Measurements from ENCODE around the gene CSRP1. TPM values are rescaled to one million over a fixed set of nuclear protein-coding genes. Genes with fewer than 3 reads are reported as not detected.
A peak's percentile ranks its signal among the peaks of the same experiment; 100 is the strongest.

The CSRP1 gene
- total and polyA plus RNA-seq, 2 of the 13 experiments (the other 11 are each of a cell fraction or from before 2014, with no cell fraction given): 17.7 to 68.9 TPM

DNA sequence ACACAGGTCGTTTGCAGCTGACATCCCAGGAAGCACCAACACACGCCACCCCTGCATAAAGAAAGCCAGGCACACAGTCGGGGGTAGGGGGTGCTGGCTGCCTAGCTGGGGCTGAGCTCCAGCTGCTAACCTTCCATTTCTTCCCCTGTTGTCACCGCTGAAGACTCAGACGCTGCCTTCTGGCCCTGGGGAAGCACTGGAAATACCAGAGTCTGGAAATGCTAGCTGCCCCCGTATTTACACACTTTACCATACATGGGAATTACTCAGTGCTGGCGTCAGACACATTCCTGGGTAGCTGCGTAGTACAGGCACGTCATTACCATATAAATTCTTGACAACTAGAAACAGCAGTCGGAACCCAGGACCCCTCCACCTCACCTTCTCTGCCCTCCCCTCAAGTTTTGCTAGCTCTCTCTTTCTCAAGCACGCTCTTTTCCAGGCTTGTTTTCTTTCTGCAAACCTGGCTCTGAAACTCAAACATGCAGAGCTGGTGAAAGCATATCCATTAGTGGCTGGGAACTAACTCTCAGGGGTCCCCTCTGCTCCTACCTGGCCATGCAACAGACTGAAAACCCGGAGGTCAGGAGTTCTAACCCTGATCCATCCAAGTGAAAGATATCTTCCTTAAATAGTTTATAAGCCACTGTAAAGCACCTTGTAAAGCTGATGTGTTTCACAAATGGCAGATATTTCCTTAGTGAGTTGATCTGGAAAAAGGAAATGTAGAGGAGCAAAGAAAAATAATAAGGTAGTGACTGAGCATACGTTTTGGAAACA lies 3.3 kb downstream of the CSRP1 start (continued):
- TF ChIP-seq, protein P1, sequence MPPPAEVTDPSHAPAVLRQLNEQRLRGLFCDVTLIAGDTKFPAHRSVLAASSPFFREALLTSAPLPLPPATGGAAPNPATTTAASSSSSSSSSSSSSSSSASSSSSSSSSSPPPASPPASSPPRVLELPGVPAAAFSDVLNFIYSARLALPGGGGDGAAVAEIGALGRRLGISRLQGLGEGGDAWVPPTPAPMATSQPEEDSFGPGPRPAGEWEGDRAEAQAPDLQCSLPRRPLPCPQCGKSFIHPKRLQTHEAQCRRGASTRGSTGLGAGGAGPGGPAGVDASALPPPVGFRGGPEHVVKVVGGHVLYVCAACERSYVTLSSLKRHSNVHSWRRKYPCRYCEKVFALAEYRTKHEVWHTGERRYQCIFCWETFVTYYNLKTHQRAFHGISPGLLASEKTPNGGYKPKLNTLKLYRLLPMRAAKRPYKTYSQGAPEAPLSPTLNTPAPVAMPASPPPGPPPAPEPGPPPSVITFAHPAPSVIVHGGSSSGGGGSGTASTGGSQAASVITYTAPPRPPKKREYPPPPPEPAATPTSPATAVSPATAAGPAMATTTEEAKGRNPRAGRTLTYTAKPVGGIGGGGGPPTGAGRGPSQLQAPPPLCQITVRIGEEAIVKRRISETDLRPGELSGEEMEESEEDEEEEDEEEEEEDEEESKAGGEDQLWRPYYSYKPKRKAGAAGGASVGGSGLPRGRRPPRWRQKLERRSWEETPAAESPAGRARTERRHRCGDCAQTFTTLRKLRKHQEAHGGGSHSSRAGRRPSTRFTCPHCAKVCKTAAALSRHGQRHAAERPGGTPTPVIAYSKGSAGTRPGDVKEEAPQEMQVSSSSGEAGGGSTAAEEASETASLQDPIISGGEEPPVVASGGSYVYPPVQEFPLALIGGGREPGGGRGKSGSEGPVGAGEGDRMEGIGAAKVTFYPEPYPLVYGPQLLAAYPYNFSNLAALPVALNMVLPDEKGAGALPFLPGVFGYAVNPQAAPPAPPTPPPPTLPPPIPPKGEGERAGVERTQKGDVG (CRISPR knock-in tag; IDR thresholded peaks at IDR 0.05; ENCODE audit: borderline replicate concordance): no peak
- TF ChIP-seq BHLHE40 (IDR thresholded peaks at IDR 0.05; ENCODE audit: low read length) (no peak), ZNF839 (CRISPR knock-in tag; IDR thresholded peaks at IDR 0.05; ENCODE audit: borderline replicate concordance) (no peak), RCOR2 (CRISPR knock-in tag; IDR thresholded peaks at IDR 0.05) (no peak), ZNF615 (CRISPR knock-in tag; IDR thresholded peaks at IDR 0.05; ENCODE audit: borderline replicate concordance) (no peak), HOXA3 (CRISPR knock-in tag; IDR thresholded peaks at IDR 0.05) (peak; percentile 32; the same call in 1 of the 2 replicates), CREM (IDR thresholded peaks at IDR 0.05) (peak; percentile 35), CREM (CRISPR knock-in tag; IDR thresholded peaks at IDR 0.05) (no peak), SYNCRIP (IDR thresholded peaks at IDR 0.05; ENCODE audit: insufficient read depth, low read depth, low read length) (no peak), DR1 (CRISPR knock-in tag; IDR thresholded peaks at IDR 0.05) (no peak), SIN3A (IDR thresholded peaks at IDR 0.05; ENCODE audit: borderline replicate concordance, low read depth, low read length) (no peak), ATF7-NPFF (CRISPR knock-in tag; IDR thresholded peaks at IDR 0.05; ENCODE audit: low read depth) (no peak)
- TF ChIP-seq, protein P2, sequence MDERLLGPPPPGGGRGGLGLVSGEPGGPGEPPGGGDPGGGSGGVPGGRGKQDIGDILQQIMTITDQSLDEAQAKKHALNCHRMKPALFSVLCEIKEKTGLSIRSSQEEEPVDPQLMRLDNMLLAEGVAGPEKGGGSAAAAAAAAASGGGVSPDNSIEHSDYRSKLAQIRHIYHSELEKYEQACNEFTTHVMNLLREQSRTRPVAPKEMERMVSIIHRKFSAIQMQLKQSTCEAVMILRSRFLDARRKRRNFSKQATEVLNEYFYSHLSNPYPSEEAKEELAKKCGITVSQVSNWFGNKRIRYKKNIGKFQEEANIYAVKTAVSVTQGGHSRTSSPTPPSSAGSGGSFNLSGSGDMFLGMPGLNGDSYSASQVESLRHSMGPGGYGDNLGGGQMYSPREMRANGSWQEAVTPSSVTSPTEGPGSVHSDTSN (CRISPR knock-in tag; IDR thresholded peaks at IDR 0.05): no peak
- TF ChIP-seq, protein P3, sequence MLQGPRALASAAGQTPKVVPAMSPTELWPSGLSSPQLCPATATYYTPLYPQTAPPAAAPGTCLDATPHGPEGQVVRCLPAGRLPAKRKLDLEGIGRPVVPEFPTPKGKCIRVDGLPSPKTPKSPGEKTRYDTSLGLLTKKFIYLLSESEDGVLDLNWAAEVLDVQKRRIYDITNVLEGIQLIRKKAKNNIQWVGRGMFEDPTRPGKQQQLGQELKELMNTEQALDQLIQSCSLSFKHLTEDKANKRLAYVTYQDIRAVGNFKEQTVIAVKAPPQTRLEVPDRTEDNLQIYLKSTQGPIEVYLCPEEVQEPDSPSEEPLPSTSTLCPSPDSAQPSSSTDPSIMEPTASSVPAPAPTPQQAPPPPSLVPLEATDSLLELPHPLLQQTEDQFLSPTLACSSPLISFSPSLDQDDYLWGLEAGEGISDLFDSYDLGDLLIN (CRISPR knock-in tag; IDR thresholded peaks at IDR 0.05; ENCODE audit: borderline replicate concordance): no peak
